GM18909 (cell line): ENCODE measurements around the gene SLC35D3.
"Not testable (repeated sequence)": the region's sequence is repeated elsewhere in the genome, so short reads cannot be mapped to it uniquely, and the experiment has no call there.

ENCODE experiments used
- ATAC-seq: cut with Tn5 transposase; IDR thresholded peaks from one replicate; pipeline ENCODE4 v1.9.1; 2021; ENCODE audit warnings: mild to moderate bottlenecking; ENCODE audit not compliant: unreplicated experiment, poor library complexity

SLC35D3 gene, protein sequence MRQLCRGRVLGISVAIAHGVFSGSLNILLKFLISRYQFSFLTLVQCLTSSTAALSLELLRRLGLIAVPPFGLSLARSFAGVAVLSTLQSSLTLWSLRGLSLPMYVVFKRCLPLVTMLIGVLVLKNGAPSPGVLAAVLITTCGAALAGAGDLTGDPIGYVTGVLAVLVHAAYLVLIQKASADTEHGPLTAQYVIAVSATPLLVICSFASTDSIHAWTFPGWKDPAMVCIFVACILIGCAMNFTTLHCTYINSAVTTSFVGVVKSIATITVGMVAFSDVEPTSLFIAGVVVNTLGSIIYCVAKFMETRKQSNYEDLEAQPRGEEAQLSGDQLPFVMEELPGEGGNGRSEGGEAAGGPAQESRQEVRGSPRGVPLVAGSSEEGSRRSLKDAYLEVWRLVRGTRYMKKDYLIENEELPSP

DNA sequence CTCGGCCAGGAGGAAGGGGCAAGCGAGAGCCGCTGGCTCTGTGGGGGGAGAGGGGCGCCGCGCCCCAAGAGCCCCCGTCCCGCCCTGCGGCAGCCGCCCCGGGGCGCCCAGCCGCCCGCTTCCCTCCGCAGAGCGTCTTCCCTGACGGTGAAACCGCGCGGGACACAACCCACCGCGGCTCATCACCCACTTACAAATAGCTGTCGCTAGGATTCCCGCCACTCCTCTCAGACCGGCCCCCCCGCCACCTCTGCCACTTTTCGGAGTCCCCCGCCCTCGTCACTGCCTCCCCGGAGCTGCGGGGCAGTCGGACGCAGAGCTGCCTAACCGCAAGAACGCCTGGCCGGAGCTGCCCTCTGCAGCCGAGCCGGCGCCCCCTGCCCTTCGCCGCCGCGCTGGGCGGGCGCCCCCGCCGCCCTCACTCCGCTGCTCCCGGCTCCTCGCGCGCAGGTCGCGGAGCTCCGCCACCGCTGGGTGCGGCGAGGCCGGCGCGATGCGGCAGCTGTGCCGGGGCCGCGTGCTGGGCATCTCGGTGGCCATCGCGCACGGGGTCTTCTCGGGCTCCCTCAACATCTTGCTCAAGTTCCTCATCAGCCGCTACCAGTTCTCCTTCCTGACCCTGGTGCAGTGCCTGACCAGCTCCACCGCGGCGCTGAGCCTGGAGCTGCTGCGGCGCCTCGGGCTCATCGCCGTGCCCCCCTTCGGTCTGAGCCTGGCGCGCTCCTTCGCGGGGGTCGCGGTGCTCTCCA is at the start of gene SLC35D3:
SLC35D3 (plus strand) TSS at position 366 of the 749 bp plus-strand sequence; CDS start at position 494, 128 bp downstream.
- ATAC-seq, result no peak

DNA sequence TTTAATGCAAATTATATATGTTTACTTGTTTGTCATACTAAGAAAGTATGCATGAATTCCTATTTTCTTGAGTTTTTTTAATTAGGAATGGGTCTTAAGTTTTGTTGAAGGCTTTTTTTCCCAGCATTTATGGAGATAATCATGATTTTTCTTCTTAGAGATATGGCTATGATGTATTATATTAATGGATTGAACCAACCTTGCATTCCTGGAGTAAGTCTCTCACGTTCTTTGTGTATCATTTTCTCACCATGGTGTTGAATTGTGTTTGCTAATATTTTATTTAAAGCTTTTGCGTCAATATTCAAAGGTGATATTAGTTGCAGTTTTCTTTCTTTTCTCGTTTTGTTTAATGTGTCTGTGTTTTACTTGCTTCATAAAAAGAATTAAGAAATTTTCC is 48.4 kb upstream of the SLC35D3 start:
- ATAC-seq, result no peak

DNA sequence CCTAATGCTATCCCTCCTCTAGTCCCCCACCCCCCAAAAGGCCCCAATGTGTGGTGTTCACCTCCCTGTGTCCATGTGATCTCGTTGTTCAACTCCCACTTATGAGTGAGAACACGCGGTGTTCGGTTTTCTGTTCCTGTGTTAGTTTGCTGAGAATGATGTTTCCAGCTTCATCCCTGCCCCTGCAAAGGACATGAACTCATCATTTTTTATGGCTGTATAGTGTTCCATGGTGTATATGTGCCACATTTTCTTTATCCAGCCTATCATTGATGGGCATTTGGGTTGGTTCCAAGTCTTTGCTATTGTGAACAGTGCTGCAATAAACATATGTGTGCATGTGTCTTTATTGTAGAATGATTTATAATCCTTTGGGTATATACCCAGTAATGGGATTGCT is 45.6 kb upstream of the SLC35D3 start:
- not testable (repeated sequence) for ATAC-seq

DNA sequence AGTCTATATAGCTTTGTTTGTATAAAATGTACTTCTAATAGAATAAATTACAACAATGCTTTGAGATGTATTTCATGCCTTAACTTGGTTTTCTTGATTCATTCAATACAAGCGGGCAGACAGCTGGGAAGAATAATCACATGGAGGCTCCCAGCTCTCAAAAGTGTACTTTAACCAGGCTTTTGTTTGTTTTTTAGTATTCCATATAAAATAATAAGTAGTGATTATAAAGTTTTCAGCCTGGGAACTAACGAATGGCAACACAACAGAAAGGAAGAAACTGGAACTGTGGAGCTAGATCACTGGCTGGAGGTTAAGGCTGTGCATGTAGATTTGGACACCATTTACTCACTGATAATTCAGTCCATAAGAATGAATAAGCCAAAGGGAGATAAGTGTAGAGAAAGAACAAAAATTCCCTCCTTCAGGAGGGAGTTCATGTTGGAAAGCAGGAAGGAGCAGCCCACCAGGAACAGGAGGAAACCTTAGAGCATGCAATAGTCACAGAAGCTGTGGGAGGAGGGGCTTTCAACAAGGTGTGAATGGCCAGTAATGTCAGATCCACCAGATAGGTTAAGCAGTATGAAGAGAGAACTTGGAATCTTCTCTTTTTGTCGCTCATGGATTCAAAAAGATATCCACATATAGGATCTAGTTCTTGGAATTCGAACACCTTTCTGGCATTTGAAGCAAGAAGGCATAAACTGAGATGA is 41.2 kb upstream of the SLC35D3 start:
- ATAC-seq, result no peak

DNA sequence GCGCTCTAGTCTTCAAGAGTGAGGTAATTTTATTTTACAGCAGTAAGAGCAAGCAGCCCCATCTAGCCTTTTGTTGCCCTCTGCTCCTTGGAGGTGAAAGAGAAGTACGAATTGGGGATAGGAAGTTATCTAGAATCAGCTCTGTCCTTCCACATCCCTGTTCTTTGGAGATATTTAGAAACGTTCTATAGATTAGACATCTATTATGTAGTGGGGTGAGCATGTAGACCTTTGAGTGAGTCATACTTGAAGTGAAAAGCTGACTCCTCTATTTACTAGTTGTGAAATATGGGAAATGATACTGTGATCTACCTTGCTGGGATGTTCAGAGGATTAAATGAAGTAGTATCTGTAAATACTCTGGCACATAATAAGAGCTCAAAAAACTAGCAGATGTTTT is 36.0 kb upstream of the SLC35D3 start:
- ATAC-seq, result no peak

DNA sequence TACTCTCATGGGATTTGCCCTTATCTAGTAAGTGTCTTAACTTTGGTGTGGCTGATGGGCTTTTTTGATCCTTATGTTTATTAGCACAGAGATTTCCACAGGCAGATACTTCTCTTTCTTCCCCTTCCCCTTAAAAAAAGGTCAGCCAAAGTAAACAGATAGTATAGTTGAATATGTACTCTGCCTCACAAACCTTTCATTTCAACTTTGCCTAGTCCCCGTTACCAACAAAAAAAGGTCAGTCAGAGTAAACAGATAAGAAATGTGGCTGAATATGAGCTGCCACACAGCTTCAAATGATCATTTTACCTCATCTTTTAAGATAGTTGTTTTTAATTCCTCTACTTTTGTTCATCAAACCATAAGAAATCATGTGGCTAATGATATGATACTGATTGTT is 34.1 kb upstream of the SLC35D3 start:
- ATAC-seq, result no peak

DNA sequence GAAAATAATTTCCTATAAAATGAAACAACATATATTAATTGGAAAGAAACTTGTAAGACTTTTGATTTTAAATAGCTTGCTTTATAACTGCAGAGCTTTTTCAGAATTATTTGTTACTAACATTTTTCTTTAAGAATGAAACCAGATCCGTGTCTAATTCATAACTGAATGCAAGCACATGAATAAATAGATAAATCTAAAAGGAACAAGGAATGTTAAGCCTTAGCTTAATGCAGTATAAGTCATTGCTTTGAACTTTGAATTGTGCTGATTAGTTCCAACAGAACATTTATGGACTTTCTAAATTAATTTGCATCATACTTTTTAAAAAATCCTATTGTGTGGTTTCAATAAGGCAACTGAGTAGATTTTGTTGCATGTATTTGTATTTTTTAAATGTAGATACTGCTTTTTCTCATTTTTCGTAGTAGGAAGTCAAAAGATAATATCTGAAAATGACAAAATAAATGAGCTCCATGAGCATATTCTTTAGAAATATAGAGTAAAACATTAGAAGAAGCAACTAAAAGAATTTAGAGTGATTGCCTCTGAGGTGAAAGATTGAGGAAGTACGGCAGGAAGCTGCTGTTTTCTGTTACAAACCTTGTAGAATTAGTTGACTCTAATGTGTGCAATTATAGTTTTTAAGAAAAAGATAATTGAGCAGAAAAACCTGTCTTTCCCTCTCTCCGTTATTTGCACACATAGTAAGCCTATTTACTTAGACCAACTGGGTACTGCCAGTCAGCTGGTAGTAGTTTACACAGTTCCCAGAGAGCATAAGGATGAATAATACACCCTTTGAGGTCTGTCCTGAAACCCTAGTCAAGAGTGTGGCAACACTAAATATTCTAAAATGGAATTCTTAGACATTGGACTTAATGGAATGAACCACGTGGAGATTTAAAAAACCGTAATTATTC is 32.6 kb upstream of the SLC35D3 start:
- ATAC-seq, result no peak

DNA sequence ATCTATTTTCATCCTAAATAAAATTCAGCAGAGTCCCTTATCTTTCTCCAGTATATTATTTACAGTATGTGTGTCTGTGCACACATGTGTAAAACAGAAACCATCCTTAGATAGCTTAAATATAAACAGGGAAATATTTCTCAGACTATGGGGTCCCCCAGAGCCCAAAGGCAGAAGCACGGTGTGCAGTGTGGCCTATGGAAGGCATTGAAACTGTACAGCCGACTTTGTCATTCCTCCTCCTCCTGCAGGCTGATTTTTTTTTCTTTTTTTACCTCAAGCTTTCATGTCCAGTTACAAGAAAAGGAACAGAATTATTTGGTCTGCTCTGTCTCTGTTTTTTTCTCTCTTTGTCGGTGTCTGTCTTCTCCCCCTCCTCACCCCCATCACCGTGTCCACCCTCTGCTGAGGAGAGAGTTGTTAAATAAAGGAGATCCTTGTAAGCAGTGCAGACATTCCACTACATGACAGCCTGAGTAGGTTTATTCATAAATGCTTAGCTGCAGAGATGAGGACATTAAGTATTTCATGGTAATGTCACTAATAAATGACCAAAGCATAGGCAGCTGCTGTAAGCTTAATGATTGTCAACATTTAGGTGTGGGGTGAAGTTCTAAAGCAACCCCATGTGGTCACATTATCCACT is 31.8 kb upstream of the SLC35D3 start:
- ATAC-seq, result no peak

DNA sequence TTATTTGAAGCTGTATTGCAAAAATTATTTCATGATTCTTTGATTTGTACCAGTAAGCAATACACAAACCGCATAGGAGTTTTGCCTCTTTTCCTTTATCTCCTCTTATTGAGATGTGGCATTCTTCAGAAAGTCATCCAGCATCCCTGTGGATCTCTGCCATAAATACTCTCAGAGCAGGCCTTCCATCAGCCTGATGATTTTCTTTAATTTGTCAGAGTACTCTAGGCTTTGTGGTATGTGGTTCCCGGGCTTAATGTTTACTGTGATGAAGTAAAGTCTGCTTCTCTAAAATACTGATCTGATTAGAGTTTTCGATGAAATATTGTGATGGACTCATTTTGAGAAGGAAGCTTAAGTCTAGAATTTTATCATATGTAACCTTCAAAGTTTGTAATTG is 31.1 kb upstream of the SLC35D3 start:
- ATAC-seq, result no peak

DNA sequence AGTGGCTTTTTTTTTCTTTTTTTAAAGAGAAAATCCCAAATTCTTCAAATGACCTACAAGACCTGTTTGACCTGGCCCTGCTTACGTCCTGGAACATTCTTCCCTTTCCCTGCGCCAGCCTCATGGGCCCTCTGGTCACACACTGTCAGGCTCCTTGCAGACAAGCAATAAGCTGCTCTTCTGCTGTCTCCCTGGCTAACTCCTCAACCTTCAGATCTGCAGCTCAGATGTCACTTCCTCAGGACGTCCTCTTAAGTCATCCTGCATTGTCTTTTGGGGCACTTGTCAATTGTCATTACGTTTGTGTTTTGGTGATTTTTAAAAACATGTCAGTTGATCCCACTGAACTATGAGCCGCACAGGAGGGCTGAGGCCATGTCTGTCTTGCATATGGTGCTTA is 28.9 kb upstream of the SLC35D3 start:
- no peak for ATAC-seq

DNA sequence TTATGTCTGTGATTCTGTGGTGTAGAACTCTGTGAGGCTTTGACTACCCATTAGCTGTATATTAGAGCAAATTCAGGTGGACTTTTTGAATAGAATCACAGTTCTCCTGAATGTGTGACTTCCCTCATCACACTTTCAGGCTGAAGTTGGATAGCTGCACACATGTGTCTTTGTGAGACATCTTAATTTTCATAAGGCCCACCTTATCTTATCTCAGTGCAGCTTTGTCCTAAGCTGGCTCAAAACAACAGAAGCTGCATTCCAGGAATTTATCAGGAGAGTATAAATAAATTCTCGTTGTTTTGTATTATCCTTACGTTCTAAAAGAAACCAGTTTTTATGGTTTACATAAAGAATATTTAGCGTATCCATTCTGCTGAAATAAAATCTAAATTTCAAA is 26.2 kb upstream of the SLC35D3 start:
- no peak for ATAC-seq

DNA sequence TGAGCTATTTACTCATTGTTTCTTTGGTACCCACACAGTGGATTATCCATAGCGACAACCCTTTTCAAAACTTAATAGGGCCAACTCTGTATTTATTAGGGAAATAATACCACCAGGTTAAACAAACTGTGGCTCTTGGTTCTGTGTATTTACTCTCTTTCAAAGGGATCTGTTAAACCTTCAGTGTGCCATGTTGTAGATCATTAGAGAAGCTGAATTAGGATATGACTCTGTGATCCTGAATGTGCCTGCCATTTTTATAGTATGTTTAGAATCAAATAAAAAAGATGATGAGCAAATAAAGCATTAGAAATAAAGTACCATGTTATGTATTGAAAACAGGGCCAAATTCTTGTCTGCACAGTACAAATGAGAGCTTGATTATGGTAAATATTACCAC is 25.0 kb upstream of the SLC35D3 start:
- no peak for ATAC-seq

DNA sequence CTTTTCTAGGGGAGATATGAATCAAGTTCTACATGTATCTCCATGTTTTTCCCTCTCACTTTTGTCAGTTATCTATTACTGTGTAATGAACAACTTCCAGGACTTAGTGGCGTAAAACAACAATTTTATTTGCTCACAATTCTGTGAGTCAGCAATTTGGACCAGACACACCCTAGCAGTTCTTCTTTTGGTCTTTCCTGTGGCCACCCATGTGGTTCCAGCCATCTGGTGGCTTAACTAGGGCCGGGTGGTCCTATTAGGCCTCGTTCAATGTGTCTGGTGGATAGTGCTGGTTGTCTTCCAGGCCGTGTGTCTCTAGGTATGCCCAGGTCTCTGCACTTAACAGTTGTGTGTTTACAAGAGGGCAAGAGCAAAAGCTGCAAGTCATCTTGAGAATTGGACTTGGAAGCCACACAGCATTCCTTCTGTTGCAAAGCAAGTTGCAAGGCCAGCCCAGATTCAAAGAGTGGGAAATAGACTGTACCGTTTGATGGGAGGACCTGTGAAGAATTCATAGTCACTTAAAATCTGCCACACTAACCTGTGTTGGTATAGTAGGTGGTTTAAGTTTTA is 20.8 kb upstream of the SLC35D3 start:
- no peak for ATAC-seq

DNA sequence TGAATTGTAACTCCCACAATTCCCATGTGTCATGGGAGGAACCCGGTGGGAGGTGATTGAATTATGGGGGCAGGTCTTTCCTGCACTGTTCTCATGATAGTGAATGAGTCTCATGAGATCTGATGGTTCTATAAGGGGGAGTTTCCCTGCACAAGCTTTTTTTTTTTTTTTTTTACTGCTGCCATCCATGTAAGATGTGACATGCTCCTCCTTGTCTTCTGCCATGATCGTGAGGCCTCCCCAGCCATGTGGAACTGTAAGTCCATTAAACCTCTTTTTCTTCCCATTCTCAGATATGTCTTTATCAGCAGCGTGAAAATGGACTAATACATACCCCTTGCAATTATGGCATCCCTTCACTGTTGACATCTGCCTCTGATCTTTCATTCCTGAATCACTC is 17.6 kb upstream of the SLC35D3 start:
- not testable (repeated sequence) for ATAC-seq

DNA sequence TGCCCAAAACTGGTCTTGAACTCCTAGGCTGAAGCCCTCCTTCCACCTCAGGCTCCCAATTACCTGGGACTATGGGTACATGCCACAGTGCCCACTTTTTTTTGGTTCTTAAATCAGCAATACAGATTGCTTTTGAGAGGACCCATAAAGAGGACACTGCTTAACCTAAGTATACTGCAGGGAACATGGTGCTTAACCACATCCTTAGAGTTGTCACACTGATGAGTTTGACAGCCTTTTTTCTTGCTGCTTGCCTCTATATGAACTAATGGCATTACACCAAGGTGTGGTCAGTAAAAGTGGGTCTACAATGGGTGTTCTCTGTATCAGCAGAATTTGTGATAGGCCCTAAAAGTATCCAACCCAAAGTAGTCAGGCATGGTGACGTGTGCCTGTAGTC is 7.2 kb upstream of the SLC35D3 start:
- no peak for ATAC-seq

DNA sequence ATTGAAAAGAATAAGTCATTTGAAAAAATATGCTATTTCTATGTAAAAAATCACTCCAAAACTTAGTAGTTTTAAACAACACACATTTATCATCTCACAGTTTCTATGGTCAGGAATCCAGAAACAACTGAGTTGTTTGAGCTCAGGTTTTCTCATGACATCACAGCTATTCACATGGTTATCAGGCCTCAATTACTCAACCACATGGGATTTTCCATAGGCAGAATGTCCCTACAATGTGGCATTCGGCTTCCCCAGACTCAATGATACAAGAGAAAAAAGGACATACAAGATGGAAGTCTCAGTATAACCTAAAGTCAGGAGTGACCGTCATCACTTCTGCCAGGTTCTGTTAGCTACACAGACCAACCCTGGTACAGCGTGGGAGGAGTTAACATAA is 3.4 kb upstream of the SLC35D3 start:
- ATAC-seq, result no peak

DNA sequence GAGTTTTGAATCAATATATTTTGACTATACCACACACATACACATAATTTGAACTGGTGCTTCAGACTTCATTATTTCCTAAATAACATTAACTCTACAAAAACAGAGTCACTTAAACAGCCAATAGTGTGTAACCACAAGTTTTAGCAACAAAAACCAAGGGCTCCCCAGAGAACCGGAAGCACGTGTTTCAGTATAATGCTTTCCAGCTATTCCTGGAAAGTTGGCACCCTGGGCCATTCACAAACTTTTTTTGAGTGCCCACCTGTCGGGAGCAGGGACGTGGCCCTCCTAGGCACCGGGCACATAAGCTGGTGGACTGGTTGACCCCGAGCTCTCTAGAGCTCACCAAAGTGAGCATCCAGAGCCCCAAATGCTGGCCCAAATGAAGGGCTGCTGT is 1.9 kb upstream of the SLC35D3 start:
- no peak for ATAC-seq

DNA sequence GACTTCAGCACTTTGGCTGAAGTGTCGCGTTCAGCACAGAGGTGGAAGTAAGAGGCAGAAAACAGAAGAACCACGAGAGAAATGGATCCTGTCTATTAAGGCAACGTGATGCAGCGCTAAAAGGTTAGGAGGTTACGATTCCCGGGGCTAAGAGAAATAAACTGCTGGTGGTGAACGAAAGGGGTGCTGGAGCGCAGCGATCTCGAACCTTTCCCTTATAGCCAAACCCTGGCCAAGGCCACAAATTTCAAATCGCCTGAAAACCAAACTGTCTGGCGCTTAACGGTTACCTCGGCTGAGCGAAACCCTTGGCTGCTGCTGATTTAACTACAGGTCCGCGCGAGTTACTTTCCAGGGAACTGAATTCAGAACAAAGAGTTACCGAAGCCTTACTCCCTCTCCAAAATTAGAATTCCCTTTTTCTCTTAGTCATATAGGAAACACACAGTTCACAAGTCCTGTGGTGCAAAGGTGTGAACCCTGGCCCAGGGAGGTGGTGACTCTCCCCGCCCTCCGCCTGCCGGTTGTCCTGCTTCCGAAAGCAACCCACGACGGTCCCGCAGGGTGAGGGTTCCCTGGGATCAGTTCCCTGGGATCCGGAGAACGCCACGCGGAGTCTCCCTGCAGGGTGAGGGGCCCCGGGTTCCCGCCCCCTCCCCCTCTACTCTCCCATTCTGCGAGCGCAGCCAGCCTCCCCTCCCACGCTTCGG is 1.3 kb upstream of the SLC35D3 start:
- no peak for ATAC-seq
